Measurements from ENCODE around the gene LRP8.

DNA sequence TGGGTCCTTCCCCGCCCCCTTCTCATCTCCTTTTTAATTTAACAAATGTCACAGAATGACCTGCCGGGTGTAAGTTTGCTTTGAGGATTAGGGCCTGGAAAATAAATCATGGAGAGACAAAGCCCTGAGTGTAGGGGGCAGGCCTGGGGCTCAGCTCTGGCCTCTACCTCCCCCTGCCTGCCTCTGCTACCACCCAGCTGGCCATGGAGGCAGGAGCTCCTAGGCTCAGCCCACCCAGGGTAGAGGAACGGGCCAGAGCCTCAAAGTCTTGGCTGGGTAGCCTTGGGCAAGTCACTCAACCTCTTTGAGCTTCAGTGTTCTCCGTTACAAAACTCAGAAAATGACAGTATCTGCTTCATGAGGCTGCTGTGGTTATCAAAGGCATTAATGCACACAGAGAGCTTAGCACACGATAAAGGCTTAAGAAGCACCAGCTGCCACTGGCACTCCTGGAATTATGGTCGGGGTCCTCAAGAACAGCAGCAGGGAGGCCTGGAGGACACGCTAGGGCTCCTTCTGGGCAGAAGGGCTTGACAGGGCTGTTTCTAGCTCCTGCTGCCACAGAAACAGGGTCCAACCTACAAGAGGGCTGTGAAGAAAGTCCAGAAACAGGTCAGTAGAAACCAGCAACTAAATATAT, 39.0 kb downstream of the LRP8 start:
- TF ChIP-seq, protein P1, sequence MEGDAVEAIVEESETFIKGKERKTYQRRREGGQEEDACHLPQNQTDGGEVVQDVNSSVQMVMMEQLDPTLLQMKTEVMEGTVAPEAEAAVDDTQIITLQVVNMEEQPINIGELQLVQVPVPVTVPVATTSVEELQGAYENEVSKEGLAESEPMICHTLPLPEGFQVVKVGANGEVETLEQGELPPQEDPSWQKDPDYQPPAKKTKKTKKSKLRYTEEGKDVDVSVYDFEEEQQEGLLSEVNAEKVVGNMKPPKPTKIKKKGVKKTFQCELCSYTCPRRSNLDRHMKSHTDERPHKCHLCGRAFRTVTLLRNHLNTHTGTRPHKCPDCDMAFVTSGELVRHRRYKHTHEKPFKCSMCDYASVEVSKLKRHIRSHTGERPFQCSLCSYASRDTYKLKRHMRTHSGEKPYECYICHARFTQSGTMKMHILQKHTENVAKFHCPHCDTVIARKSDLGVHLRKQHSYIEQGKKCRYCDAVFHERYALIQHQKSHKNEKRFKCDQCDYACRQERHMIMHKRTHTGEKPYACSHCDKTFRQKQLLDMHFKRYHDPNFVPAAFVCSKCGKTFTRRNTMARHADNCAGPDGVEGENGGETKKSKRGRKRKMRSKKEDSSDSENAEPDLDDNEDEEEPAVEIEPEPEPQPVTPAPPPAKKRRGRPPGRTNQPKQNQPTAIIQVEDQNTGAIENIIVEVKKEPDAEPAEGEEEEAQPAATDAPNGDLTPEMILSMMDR (IDR thresholded peaks at IDR 0.05; ENCODE audit: poor library complexity): no peak
- TF ChIP-seq EZH2phosphoT487 (IDR thresholded peaks at IDR 0.05; ENCODE audit: low read depth, severe bottlenecking, unreplicated experiment) (no peak), EZH2 (IDR thresholded peaks at IDR 0.05; ENCODE audit: borderline replicate concordance) (no peak)

Measured in hepatocyte (in vitro differentiated cells).